NCI-H2227 treated with DMSO at 0.1 percent for 48 hours (cell line): ENCODE measurements around the gene NPR2.

Source experiments
- DNase-seq: peaks from one replicate; lab custom pipeline; 2025; lab: John Stamatoyannopoulos, UW

NPR2 gene

DNA sequence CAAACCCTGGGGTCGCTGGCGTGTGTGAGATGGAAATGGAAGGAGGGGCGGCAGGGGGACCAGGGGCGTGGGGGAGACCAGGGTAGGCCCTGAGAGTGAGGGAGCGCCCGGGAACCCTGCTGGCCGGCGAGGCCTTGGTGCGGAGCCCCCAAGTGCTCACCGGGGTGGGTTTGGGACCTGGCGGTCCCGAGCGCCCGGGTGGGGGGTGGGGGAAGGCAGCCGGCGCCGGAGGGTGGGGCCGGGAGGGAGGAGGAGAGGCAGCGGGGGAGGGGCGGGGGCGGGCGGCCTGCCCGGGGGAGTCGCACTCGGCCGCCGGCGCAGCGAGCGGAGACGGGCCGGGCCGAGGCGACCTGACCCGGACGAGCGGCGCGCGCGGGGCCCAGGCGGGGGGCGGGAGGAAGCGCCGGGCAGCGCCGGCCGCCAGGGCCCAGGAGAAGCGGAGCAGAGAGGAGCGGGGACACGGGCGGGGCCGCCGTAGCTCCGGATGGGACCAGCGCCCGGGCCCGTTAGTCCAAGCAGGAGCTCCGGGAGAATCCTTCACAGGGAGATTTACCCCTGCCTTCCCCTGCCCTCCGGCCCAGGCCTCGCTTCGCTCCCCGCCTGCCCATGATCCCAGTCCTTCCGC is at the start of gene NPR2:
NPR2 (plus strand) TSS at position 295 of the 625 bp plus-strand sequence. CDS start 818 bp downstream, outside the sequence.
- DNase-seq = no peak

GRCh38 chr9:35741740-35742139 is 49.7 kb upstream of the NPR2 start:
- DNase-seq = no peak

GRCh38 chr9:35743452-35743851 is 47.9 kb upstream of the NPR2 start:
- DNase-seq = no peak

GRCh38 chr9:35743880-35744518 is 47.4 kb upstream of the NPR2 start:
- no peak for DNase-seq

DNA sequence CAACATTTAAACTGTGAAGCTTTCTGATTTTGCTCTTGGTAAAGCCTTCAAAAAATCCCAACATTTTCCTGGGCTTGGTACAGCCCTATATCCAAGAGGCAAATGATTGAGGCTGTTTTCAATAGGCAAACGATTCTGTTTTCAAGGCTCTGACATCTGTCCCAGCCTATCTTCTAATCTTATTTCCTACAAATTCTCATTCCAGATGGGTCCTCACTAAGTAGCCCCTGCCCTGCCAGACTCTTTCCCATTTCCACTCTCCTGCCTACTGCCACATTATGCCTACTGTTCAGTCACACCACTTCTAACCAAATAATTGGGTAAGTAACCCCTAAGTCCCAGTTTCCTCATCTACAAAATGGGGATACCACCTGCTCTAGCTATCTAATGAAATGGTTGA is 45.8 kb upstream of the NPR2 start:
- no peak for DNase-seq

DNA sequence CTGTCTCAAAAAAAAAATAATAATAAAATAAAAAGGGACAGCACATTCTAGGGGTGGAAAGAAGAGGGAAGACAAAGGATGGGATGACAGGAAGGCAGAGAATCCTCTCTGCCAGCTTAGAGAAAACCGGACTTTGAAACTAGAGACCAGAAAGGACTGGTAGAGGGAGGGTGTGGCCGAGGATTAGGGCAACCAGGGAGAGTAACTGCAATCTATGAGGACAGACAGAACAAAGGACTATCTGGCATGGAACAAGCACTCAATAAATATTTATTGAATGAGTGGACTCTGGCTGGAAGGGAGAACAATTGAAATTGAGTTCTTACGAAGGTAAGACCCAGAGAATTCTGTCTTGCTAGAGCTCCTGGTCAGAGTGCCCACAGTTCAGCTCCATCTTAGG is 44.8 kb upstream of the NPR2 start:
- DNase-seq = no peak

GRCh38 chr9:35748242-35748857 is 43.0 kb upstream of the NPR2 start:
- no peak for DNase-seq

DNA sequence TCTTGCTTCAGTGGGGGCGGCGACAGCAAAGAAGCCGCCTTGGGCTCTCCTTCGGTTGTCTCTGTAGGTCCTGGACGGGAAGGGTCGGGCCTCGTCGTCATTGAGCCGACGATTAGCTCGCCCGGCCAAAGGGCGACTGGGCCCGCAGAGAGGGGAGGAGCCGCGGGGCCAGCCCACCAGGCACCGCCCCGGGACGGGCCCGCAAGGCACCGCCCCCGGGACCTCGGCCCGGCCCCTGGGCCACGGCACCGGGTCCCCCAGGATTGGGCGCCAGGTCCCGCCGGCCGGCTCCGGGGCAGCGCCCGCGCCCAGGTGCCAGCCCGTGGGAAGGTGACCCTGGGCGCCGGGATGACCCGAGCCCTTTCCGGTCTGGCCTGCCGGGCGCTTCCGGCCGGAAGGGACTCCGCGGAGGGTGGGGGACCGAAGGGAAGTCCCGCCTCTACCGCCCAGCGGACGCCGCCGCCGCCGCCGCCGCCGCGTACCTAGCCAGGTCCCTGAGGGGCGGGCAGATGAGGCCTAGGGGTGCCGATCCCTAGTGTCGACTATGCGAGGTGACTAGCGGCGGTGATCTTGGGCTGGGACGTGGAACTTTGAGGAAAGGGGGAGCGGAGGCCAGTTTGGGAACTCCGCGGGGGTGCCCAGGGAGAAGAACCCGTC is 42.4 kb upstream of the NPR2 start, which contains the start of the genes GBA2 and RGP1:
GBA2 (minus strand) TSS at position 371 of the 657 bp plus-strand sequence. CDS start 524 bp downstream, outside the sequence.
RGP1 (plus strand) TSS at position 430 of the 657 bp plus-strand sequence. CDS start 469 bp downstream, outside the sequence.
- DNase-seq = peak; percentile 26

DNA sequence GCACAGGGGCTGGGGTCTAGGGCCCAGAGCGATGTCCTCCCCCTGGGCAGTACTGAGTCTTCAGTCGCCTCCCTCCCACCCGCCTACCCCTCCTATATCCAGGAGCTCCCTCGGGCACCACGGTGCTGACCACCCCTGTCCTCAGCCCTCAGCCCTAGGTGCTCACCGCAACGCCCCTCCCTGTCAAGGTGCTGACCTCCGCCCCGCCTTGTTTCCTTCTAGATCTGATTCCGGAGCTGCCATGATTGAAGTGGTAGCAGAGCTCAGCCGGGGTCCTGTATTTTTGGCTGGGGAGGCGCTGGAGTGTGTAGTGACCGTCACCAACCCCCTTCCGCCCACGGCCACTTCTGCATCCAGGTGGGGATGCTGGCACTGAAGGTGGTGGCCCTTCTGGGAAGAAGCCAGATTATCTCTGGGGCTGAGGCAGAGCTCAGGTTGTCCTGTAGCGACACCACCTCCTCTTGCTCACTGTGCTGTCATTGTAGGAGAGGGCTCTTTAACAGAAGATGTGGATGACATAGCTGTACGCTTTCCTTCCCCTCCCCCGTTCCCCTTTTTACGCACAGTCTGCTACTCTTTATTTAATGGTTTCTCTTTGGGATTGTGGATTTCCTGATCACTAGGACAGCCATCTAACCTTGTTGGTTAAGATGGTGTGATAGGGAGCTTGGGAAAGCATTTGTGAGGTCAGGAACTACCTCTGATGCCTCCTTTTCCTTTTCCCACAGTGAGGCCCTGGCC is 41.7 kb upstream of the NPR2 start:
- no peak for DNase-seq

DNA sequence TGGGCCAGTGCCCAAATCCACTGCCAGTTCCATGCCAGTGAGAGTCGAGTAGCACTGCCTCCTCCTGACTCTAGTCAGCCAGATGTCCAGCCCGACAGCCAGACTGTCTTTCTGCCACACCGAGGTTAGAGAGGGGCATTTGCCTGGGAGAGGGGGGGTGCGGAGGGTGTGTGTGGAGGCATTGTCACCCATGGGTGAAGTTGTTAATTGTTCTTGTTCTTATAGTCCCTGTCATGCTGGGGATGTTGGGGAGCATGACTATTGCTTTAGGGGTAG is 41.2 kb upstream of the NPR2 start:
- DNase-seq = no peak

- no peak for DNase-seq
These were observed 37.9 kb upstream of the NPR2 start for GRCh38 chr9:35753466-35753865.

DNA sequence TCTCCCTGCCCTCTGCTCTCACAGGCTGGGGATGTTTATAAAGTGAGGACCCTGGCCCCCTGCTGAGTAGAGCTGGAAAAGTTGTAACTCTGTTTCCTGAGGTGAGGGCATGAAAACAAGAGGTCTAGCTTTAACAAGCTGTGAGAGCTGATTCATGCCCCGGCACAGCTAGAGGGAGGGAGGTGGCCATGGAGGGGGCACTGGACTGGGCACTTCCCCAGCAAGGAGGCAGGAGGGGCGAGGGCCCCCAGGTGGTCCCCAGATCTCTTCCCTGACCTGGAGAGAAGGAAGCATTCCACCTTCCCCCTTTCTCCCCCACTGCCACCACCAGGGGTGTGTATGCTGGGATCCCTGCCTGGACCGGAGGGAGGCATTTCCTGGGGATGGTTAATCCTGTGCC is 37.1 kb upstream of the NPR2 start, which contains the start of gene MSMP:
MSMP (minus strand) TSS at position 13 of the 400 bp plus-strand sequence. CDS start 147 bp downstream, outside the sequence.
- no peak for DNase-seq

- no peak for DNase-seq
These were observed 36.3 kb upstream of the NPR2 start for GRCh38 chr9:35755071-35755470.

- peak; percentile 25 for DNase-seq
These were observed 34.8 kb upstream of the NPR2 start for GRCh38 chr9:35756275-35757225.

GRCh38 chr9:35757226-35757891 is 34.0 kb upstream of the NPR2 start:
- DNase-seq = peak; percentile 5

- no peak for DNase-seq
These were observed 33.5 kb upstream of the NPR2 start for GRCh38 chr9:35757892-35758275.

DNA sequence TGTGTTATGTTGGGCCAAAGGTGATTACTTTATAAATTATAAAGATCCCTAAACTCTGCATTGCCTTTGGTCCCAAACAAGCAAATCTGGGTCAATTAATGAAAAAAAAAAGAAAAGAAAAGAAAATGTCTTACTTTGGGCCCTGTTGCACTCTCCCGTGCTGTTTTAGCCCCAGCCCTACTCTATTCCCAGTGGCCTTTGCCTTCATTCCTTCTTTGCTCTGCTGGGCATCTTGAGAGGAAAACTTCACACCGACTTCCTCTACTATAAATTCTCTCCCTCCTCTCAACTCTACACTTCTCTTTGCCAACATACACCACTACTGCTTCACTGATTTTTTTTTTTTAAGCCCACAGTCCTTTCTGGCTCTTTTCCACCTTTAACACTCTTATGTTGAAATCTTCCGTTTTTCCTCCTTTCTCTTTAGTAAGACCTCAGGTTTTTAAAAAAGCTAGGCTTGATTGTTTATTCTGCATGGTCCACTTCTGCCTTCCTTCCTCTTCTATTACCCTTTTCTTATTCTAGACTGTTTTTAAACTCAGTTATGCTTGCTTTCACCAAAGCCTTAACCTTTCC is 32.8 kb upstream of the NPR2 start:
- DNase-seq = no peak

DNA sequence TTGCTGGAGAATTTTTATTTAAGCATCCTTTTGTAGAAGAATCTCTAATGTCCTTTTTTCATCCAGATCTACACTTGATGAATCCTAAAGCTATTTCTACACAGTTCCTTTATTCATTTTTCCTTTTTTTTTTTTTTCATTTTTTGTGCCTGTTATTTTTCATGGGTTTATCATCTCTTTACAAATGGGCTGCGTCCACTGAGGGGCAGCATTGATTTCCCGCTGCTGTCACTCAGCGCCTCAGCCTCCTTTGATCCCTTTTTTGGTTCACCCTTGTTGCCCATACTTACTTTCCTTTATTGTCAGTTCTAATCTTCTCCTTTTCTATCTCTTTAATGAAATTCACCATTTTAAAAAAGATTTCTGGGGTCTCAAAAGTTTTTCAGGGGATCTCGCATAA is 31.6 kb upstream of the NPR2 start:
- no peak for DNase-seq

GRCh38 chr9:35760651-35761050 is 30.7 kb upstream of the NPR2 start:
- DNase-seq = no peak

DNA sequence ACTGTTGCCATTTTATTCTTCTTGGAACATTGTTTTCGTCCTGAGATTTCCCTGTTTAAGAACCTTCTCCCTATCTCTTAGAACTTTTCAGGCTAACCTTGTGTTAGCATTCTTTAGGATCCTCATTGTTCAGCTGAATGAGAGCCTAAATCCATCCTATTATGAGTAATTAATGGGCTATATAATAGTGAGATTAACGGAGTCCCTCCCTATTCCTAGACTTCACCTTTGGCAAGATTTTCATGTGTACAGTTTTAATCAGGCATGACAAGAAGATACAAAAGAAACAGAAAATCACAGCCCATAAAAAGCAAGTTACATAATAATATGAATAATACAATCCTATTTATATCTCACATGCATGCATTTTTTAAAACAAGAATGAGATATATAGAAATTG is 28.2 kb upstream of the NPR2 start:
- DNase-seq = no peak
